OCI-LY3 (cell line): ENCODE measurements around the gene GABRB2.

Experiments used
- EZH2phosphoT487 ChIP-seq: fragments of 200-600 bp; shearing (Covaris generic); IDR thresholded peaks from 2 replicates; pipeline ENCODE4 v1.6.1; 2018; ENCODE audit warnings: antibody characterized with exemption, mixed run types, low read depth
- TF ChIP-seq, protein P1 (sequence below): fragments of 200-600, 300-600 bp; sonication (generic); IDR thresholded peaks from 2 replicates; pipeline ENCODE4 v1.5.1; 2014; ENCODE audit warnings: antibody characterized with exemption, low read length, low read depth

- TF ChIP-seq, protein P1, sequence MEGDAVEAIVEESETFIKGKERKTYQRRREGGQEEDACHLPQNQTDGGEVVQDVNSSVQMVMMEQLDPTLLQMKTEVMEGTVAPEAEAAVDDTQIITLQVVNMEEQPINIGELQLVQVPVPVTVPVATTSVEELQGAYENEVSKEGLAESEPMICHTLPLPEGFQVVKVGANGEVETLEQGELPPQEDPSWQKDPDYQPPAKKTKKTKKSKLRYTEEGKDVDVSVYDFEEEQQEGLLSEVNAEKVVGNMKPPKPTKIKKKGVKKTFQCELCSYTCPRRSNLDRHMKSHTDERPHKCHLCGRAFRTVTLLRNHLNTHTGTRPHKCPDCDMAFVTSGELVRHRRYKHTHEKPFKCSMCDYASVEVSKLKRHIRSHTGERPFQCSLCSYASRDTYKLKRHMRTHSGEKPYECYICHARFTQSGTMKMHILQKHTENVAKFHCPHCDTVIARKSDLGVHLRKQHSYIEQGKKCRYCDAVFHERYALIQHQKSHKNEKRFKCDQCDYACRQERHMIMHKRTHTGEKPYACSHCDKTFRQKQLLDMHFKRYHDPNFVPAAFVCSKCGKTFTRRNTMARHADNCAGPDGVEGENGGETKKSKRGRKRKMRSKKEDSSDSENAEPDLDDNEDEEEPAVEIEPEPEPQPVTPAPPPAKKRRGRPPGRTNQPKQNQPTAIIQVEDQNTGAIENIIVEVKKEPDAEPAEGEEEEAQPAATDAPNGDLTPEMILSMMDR = no peak
- TF ChIP-seq EZH2phosphoT487 = no peak
Measured at GRCh38 chr5:161409471-161409870, 137.1 kb downstream of the GABRB2 start.
